ENCODE measurements around the gene GPC3.

DNA sequence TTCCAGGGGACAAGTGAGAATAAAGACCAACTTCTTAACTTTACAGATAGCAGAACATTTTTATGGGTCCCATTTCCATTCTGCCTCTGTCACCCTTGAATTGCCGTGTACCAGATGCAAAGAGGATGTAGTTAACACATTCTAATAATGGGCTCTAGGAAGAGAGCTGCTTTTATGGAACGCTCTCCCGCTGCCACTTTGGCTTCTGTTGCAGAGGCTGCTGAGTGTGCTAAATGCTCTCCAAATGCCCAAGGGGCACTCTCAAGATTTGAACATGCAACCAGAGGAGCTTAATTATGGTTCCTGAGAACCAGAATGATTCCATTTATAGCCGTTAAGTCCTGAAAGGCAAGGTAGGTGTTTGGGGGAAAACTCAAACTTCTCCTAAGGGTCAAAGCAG, 28.1 kb upstream of the GPC3 start:
- TF ChIP-seq CTCF (IDR thresholded peaks at IDR 0.05) (no peak), POLR2AphosphoS5 (IDR thresholded peaks at IDR 0.05) (no peak), EP300 (IDR thresholded peaks at IDR 0.05) (no peak), POLR2A (IDR thresholded peaks at IDR 0.05) (no peak)

All from stomach (tissue), 4 donors.